Muscle of leg (tissue), 16 donors: Measurements from ENCODE around the gene ZSCAN5C. TPM values are rescaled to one million over a fixed set of nuclear protein-coding genes. Genes with fewer than 3 reads are reported as not detected.

Experiments
- DNase-seq: peaks from one replicate; pipeline ENCODE4 v3.0.0; 2013
- H3K27ac ChIP-seq: one replicate; pipeline ENCODE4 v1.5.1; 2013; ENCODE audit warnings: mild to moderate bottlenecking, low read length, control low read depth
- H3K27me3 ChIP-seq: one replicate; pipeline ENCODE4 v1.6.1; 2013; ENCODE audit warnings: low read length; ENCODE audit not compliant: control insufficient read depth, insufficient read depth
- H3K36me3 ChIP-seq: one replicate; pipeline ENCODE4 v1.6.1; 2013; ENCODE audit warnings: low read length; ENCODE audit not compliant: control insufficient read depth, insufficient read depth
- H3K4me1 ChIP-seq: one replicate; pipeline ENCODE4 v1.6.1; 2013; ENCODE audit warnings: low read length; ENCODE audit not compliant: control insufficient read depth, insufficient read depth
- H3K4me3 ChIP-seq: one replicate; pipeline ENCODE4 v1.5.1; 2013; ENCODE audit warnings: low read length, control low read depth
- H3K9me3 ChIP-seq: replicated peaks from 2 replicates; pipeline ENCODE4 v1.6.1; 2013; ENCODE audit warnings: low read depth, low read length; ENCODE audit not compliant: control insufficient read depth
- WGBS: methylation state at CpG from one replicate; pipeline ENCODE4 v1.1.5; 2013; ENCODE audit warnings: missing lambda C conversion rate; ENCODE audit not compliant: insufficient coverage; 5-methylcytosine and 5-hydroxymethylcytosine counted together
- long read RNA-seq, 11 donors: transcript quantifications; one replicate each; lab custom pipeline, GENCODE V29; 2026
- polyA plus RNA-seq, 8 donors: library from polyadenylated mRNA; unstranded; fragments of 120-200 nt; gene quantifications; one replicate each; pipeline versions ENCODE4 v1.2.1 to v1.2.3, GENCODE V29; 2013; ENCODE audit warnings: inconsistent platforms in 1 of 8, low replicate concordance in 1 of 8; ENCODE audit not compliant: insufficient read length in 8 of 8, insufficient read depth in 1 of 8
- total RNA-seq: library from RNA; stranded (reverse); fragments of 120-200 nt; gene quantifications from one replicate; pipeline ENCODE4 v1.2.4, GENCODE V29; 2013

The ZSCAN5C gene, protein sequence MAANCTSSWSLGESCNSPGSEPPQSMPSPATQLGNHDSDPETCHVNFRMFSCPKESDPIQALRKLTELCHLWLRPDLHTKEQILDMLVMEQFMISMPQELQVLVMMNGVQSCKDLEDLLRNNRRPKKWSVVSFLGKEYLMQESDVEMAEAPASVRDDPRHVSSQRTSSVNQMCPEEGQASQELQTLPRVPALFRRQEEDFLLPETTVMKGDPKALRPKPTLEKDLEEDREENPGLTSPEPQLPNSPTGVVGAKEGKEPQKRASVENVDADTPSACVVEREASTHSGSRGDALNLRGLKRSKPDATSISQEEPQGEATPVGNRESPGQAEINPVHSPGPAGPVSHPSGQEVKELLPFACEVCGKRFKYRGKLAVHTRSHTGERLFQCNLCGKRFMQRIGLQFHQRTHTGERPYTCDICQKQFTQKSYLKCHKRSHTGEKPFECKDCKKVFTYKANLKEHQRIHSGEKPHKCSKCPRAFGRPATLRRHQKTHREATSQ
- not detected for total RNA-seq
- under 1 TPM in 1 of 8 donors, not detected in 7; 0.12 TPM for polyA plus RNA-seq
- long read RNA-seq, donor 1 = 0 reads
- long read RNA-seq, donor 2 = 0 reads
- long read RNA-seq, donor 3 = 0 reads
- long read RNA-seq, donor 4 = 0 reads
- long read RNA-seq, donor 5 = 0 reads
- long read RNA-seq, donor 6 = 0 reads
- long read RNA-seq, donor 7 = 0 reads
- long read RNA-seq, donor 8 = 0 reads
- long read RNA-seq, donor 9 = 0 reads
- long read RNA-seq, donor 10 = 0 reads
- long read RNA-seq, donor 11 = 0 reads

DNA sequence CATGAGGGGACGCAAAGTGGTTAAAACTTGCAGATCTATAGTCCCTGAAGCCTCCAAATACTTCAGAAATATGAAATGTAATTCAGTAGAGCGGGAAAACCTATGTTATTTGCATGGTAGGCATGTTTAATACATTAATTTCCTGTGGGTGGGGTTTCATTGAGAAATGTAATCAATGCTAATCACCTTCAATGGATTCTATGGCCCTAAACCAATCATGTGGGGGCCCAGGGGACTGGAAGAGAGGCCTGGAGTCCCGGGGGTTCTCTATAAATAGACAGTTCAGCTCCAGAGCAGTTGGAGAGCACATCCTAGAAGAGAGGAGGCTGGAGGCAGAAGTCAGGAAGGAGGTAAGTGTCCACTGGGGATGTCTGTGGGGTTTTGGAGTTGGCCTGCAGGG, at the start of gene ZSCAN5C:
Gene ZSCAN5C (plus strand): TSS at position 301 of the 400 bp plus-strand sequence. CDS start 3,641 bp downstream, outside the sequence.
- Histone ChIP-seq H3K27me3 (no peaks in the 10 kb centered on the region), H3K9me3 (no peaks in the 10 kb centered on the region), H3K4me1 (no peaks in the 10 kb centered on the region), H3K4me3 (no peak within 1 kb of the TSS), H3K36me3 (no peaks in the 10 kb centered on the region), H3K27ac (no peak within 1 kb of the TSS)
- 30% methylated on average over 1 of the region's 3 CpGs for WGBS
- DNase-seq = no peak

DNA sequence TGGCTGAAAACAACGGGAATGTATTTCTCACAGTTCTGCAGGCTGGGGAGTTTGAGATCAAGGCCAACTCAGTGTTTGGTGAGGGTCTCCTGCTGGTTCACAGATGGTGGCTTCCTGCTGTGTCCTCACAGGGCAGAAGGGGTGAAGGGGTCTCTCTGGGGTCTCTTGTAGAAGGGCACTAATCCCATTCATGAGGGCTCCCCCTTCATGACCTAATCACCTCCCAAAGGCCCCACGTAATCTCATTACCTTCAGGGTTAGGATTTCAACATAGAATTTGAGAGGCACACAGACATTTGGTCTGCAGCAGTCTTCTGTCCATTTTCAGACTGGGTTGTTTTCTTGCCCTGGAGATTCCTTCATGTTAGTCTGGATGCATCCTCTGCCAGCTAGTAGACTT, 49.4 kb upstream of the ZSCAN5C start:
- H3K27ac ChIP-seq = no peak overlapping the region
- no peak for DNase-seq
- H3K9me3 ChIP-seq = no peaks in the 10 kb centered on the region
- H3K27me3 ChIP-seq = no peaks in the 10 kb centered on the region
- H3K4me1 ChIP-seq = peaks cover 7% of the 10 kb centered on the region
- 88% methylated on average over 1 of the region's 2 CpGs for WGBS
- H3K4me3 ChIP-seq = no peak overlapping the region
- peaks cover 41% of the 10 kb centered on the region for H3K36me3 ChIP-seq

DNA sequence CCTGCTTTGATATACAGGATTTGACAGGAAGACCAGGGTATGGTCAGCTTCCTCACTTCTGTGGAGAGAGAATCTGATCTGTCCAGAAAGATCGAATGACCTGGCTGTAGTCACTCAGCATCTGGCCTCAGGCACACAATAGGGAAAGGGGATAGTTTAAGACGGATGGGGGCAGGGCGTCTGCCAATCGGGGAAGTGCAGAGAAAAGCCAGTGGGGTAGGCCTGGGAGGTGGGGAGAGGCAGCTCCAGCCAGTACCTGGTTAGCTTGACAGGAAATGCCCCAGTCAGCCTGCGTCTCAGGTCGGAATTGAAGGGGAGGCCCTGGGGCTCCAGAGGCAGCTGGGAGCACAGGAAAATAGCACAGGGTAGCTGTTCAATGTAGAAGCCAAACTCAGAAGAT, 48.6 kb upstream of the ZSCAN5C start:
- DNase-seq = no peak
- no peaks in the 10 kb centered on the region for H3K9me3 ChIP-seq
- peaks cover 6% of the 10 kb centered on the region for H3K4me1 ChIP-seq
- H3K27ac ChIP-seq = no peak overlapping the region
- H3K36me3 ChIP-seq = peaks cover 39% of the 10 kb centered on the region
- H3K27me3 ChIP-seq = no peaks in the 10 kb centered on the region
- no peak overlapping the region for H3K4me3 ChIP-seq
- WGBS = 19% methylated on average over 6 of the region's 6 CpGs

DNA sequence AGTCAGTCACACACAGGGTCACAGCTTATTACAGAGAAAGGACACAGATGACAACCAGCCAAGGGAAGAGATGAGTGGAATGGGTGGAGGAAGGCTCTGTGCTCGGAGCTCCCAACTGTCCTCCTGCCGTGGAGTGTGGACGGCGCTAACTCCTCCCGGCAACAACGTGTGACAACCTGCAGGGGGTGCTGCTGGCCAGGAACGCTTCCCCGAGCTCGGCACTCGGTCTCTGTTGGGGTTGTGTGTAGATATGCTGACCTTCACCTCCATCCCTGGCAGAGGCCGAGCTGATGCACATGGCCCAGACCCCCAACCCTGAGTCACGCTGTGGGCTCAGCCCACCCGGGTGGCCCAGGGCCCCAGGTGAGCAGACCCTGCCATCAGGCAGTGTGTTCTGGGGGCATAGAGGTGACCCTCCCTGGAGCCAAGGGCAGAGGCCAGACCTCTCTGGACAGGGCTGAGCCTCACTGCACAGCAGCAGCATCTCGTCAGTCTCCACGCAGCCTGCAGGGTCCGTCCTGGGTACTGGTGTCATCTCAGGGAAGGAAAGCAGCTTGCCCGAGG, 46.9 kb upstream of the ZSCAN5C start:
- Histone ChIP-seq H3K4me3 (no peak overlapping the region), H3K27me3 (no peaks in the 10 kb centered on the region), H3K36me3 (peaks cover 40% of the 10 kb centered on the region), H3K4me1 (peaks cover 6% of the 10 kb centered on the region), H3K27ac (no peak overlapping the region), H3K9me3 (no peaks in the 10 kb centered on the region)
- DNase-seq = no peak
- 74% methylated on average over 9 of the region's 17 CpGs for WGBS

DNA sequence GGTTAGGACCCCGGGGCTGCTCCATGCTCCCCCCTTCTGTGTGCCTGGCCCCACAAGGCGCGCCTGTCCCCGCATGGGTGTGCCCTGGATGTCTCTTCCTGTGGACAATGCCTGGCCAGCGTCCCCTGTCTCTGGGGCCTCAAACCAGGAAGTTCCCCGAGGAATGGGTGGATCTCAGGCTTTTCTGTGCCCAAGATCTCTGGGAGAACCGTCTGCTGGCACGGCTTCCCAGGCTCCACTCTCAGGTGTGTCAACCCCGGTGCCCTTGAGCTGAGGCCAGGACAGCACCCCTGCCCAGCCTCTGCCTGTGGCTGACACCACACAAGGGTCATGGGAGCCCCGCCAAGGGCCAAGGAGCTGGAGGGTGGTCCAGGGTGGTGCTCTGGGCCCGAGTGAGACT, 45.3 kb upstream of the ZSCAN5C start:
- H3K27me3 ChIP-seq = no peaks in the 10 kb centered on the region
- H3K9me3 ChIP-seq = no peaks in the 10 kb centered on the region
- H3K4me1 ChIP-seq = peaks cover 6% of the 10 kb centered on the region
- 81% methylated on average over 11 of the region's 11 CpGs for WGBS
- peaks cover 45% of the 10 kb centered on the region for H3K36me3 ChIP-seq
- H3K4me3 ChIP-seq = no peak overlapping the region
- no peak overlapping the region for H3K27ac ChIP-seq
- no peak for DNase-seq

DNA sequence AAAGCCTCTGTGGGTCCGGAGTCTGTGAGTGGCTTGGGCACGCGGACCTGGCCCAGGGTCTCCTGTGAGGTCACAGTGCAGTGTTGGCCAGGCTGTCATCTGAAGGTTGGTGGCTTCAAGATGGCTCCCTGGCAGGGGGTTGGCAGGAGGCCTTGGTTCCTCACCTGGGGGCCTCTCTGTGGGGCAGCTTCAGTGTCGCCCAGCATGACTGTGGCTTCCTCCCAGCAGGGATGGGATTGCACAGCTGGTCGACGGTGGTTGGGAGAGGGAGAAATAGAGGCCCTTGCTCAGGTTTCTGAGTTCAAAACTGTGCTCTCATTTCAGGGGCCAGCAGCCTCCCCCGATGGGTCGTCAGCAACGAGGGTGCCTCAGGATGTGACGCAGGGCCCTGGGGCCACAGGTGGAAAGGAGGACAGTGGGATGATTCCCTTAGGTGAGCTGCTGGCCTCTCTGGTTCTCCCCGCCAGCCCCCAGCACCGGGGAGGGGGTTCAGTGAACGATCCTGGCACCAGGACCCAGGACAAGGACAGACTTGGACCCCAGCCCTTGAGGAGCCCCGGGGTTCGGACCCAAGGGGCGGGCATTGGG, 43.8 kb upstream of the ZSCAN5C start:
- peaks cover 5% of the 10 kb centered on the region for H3K4me1 ChIP-seq
- no peaks in the 10 kb centered on the region for H3K9me3 ChIP-seq
- WGBS = 94% methylated on average over 7 of the region's 16 CpGs
- DNase-seq = no peak
- no peaks in the 10 kb centered on the region for H3K27me3 ChIP-seq
- no peak overlapping the region for H3K4me3 ChIP-seq
- peaks cover 45% of the 10 kb centered on the region for H3K36me3 ChIP-seq
- H3K27ac ChIP-seq = no peak overlapping the region

DNA sequence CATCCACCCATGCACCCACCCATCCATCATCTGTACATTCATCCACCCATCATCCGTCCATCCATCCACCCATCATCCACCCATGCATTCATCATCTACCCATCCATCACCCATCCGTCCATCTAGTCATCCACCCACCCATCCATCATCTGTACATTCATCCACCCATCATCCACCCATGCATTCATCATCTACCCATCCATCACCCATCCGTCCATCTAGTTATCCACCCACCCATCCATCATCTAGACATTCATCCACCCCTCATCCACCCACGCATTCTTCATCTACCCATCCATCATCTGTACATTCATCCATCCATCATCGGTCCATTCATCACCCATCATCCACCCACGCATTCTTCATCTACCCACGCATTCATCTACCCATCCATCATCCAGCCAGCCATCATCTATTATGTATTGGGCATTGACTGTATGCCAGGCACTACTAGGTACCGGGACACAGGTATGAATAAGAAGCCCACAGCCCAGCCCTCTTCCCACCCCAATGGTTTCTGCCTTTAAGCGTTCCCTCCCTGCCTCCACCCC, 43.0 kb upstream of the ZSCAN5C start:
- peaks cover 45% of the 10 kb centered on the region for H3K36me3 ChIP-seq

DNA sequence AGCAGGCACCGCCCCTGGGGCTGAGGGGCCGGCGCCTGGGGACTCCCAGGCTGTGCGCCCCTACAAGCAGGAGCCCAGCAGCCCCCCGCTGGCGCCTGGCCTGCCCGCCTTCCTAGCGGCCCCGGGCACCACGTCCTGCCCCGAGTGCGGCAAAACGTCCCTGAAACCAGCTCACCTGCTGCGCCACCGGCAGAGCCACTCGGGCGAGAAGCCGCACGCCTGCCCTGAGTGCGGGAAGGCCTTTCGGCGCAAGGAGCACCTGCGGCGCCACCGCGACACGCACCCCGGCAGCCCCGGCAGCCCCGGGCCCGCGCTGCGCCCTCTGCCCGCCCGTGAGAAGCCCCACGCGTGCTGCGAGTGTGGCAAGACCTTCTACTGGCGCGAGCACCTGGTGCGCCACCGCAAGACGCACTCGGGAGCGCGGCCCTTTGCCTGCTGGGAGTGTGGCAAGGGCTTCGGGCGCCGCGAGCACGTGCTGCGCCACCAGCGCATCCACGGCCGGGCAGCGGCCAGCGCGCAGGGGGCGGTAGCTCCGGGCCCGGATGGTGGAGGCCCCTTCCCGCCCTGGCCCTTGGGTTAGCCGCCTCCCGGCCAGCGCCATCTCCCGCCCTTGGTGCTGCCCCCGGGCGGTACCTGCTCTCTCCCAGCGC, 42.3 kb upstream of the ZSCAN5C start:
- Histone ChIP-seq H3K4me1 (no peaks in the 10 kb centered on the region), H3K27ac (no peak overlapping the region), H3K9me3 (no peaks in the 10 kb centered on the region), H3K4me3 (no peak overlapping the region), H3K27me3 (no peaks in the 10 kb centered on the region), H3K36me3 (peaks cover 44% of the 10 kb centered on the region)
- DNase-seq = no peak
- WGBS = 95% methylated on average over 69 of the region's 69 CpGs

More for the DNA sequence above, 43.0 kb upstream of the ZSCAN5C start:
- Histone ChIP-seq H3K27ac (no peak overlapping the region), H3K27me3 (no peaks in the 10 kb centered on the region), H3K4me1 (no peaks in the 10 kb centered on the region), H3K4me3 (no peak overlapping the region), H3K9me3 (no peaks in the 10 kb centered on the region)
- 96% methylated on average over 9 of the region's 9 CpGs for WGBS
- no peak for DNase-seq

DNA sequence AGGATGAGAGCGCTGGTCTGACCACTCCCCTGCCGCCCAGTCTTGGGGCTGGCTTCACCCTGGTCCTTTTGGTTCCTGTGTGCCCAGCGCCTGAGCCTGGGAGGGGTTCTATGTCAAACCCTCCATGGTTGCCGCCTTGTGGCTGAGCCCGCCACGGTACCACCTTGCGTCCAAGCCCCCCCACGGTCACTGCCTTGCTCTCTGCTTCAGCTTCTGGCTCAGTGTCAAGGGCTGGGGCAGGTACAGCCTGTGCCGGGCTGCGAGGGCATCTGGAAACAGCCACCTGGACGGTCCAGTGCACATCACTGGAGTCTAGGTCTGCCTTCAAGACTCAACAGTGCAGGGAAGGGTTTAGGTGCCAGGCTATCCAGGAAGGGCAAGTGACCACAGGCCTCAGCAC, 40.5 kb upstream of the ZSCAN5C start:
- Histone ChIP-seq H3K27ac (no peak overlapping the region), H3K27me3 (no peaks in the 10 kb centered on the region), H3K4me3 (no peak overlapping the region), H3K36me3 (peaks cover 26% of the 10 kb centered on the region), H3K9me3 (no peaks in the 10 kb centered on the region), H3K4me1 (no peaks in the 10 kb centered on the region)
- WGBS = 96% methylated on average over 11 of the region's 11 CpGs
- no peak for DNase-seq
